WTC11 (cell line): ENCODE data around the gene SUPT16H. TPM values are rescaled to one million over a fixed set of nuclear protein-coding genes. Genes with fewer than 3 reads are reported as not detected.

Experiments used
- ATAC-seq: fragments of 200-7000 bp; cut with Tn5 transposase; 2 replicates; pipeline ENCODE4 v1.10.0; 2021; ENCODE audit warnings: mild to moderate bottlenecking, moderate library complexity
- CTCF ChIA-PET: fragments of 300-600 bp; sonication (Branson Sonifier 250); formaldehyde crosslinking; loops from one replicate; lab custom pipeline; 2021; ENCODE audit warnings: antibody characterized with exemption; lab: Charles Lee
- POLR2A ChIA-PET: fragments of 350-600 bp; sonication (Branson Sonifier 250); formaldehyde crosslinking; loops from one replicate; lab custom pipeline; 2021; ENCODE audit warnings: antibody characterized with exemption; lab: Charles Lee
- DNase-seq: peaks from one replicate; pipeline ENCODE4 v3.0.0; 2021; ENCODE audit warnings: low spot score
- H3K27ac Mint-ChIP-seq: 2 replicates; pipeline ENCODE4 v1.8.0; 2021; ENCODE audit warnings: mixed read lengths
- H3K27me3 Mint-ChIP-seq: 2 replicates; pipeline ENCODE4 v1.8.0; 2021; ENCODE audit warnings: low read depth, mild to moderate bottlenecking, moderate library complexity, mixed read lengths
- H3K36me3 Mint-ChIP-seq: 2 replicates; pipeline ENCODE4 v1.8.0; 2021; ENCODE audit warnings: mixed read lengths
- H3K4me1 Mint-ChIP-seq: 2 replicates; pipeline ENCODE4 v1.8.0; 2022; ENCODE audit warnings: mixed read lengths
- H3K4me3 Mint-ChIP-seq: 2 replicates; pipeline ENCODE4 v1.8.0; 2021; ENCODE audit warnings: mild to moderate bottlenecking, moderate library complexity, mixed read lengths
- H3K9me3 Mint-ChIP-seq: 2 replicates; pipeline ENCODE4 v1.8.0; 2021; ENCODE audit warnings: mixed read lengths
- total RNA-seq: library from RNA; stranded (reverse); gene quantifications from 3 replicates; pipeline ENCODE4 v1.2.3, GENCODE V29; 2021
- TF ChIP-seq, protein P1 (sequence below): sonication (generic); formaldehyde crosslinking; IDR thresholded peaks from 2 replicates; pipeline ENCODE4 v1.8.1; 2023; ENCODE audit warnings: mild to moderate bottlenecking, missing genetic modification reagents
- TF ChIP-seq, protein P2 (sequence below): sonication (generic); formaldehyde crosslinking; IDR thresholded peaks from 2 replicates; pipeline ENCODE4 v1.8.0; 2022; ENCODE audit warnings: mild to moderate bottlenecking, missing genetic modification reagents

Gene SUPT16H
- total RNA-seq, 1 experiment from 2014 or later = 178 TPM

DNA sequence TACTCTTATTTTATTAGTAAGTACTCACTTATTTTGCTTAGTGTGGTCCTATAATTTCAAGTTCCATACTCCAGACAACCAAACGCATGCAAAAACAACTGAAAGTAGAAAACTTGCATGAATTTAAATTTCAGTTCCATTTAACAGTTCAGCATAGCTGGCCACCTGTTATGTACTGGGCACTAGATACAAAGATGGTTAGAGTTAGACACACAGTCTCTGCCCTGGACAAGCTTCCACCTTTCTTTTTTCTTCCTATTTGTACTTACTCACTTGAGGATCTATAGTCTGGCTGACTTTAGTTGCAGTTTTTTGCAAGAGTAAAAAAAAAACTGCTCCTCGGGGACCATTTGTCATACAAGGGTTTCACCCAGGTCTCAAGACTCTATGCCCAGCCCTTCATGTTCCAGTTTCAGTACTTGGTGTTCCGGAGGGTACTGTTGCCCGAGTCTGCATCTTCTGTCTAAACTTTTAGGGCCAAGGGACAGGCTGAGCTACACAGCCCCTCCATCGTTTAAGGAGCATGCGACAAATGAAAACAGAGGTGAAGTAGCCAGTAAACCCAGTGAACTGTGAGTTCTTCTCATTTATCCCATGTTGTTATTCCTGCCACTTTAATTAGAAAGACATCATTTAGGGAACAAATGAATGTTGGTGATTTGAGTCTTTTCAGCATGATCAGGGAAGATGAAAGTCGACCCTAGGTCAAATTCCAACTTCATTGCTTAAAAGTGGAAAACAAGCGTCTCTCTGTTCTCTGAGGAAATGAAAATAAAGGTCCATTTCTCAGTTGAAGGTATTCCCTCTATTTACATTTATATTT is 81.6 kb downstream of the SUPT16H start:
- Mint-ChIP-seq H3K4me1 (peaks cover 6% of the 10 kb centered on the region), H3K4me3 (no peak overlapping the region), H3K27ac (no peak overlapping the region), H3K36me3 (no peaks in the 10 kb centered on the region), H3K9me3 (no peaks in the 10 kb centered on the region), H3K27me3 (peaks cover 7% of the 10 kb centered on the region)
- TF ChIP-seq, protein P1, sequence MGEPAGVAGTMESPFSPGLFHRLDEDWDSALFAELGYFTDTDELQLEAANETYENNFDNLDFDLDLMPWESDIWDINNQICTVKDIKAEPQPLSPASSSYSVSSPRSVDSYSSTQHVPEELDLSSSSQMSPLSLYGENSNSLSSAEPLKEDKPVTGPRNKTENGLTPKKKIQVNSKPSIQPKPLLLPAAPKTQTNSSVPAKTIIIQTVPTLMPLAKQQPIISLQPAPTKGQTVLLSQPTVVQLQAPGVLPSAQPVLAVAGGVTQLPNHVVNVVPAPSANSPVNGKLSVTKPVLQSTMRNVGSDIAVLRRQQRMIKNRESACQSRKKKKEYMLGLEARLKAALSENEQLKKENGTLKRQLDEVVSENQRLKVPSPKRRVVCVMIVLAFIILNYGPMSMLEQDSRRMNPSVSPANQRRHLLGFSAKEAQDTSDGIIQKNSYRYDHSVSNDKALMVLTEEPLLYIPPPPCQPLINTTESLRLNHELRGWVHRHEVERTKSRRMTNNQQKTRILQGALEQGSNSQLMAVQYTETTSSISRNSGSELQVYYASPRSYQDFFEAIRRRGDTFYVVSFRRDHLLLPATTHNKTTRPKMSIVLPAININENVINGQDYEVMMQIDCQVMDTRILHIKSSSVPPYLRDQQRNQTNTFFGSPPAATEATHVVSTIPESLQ (CRISPR knock-in tag) = no peak
- TF ChIP-seq, protein P2, sequence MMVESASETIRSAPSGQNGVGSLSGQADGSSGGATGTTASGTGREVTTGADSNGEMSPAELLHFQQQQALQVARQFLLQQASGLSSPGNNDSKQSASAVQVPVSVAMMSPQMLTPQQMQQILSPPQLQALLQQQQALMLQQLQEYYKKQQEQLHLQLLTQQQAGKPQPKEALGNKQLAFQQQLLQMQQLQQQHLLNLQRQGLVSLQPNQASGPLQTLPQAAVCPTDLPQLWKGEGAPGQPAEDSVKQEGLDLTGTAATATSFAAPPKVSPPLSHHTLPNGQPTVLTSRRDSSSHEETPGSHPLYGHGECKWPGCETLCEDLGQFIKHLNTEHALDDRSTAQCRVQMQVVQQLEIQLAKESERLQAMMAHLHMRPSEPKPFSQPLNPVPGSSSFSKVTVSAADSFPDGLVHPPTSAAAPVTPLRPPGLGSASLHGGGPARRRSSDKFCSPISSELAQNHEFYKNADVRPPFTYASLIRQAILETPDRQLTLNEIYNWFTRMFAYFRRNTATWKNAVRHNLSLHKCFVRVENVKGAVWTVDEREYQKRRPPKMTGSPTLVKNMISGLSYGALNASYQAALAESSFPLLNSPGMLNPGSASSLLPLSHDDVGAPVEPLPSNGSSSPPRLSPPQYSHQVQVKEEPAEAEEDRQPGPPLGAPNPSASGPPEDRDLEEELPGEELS = no peak
- no peak for DNase-seq
- no peak for ATAC-seq
- POLR2A ChIA-PET = no interaction called here
- CTCF ChIA-PET = no interaction called here

Other genes starting within 250 kb of the SUPT16H start
- gene OR5AU1, start 228.0 kb downstream of the SUPT16H start, total RNA-seq = not detected in 3 replicates
- 982 to 1,062 TPM (median 1,056 TPM) in 3 replicates for gene HNRNPC, start 114.6 kb downstream of the SUPT16H start, total RNA-seq
- 0.41 to 0.71 TPM (median 0.50 TPM) in 3 replicates for gene RPGRIP1, start 103.9 kb downstream of the SUPT16H start, total RNA-seq
- 119 to 133 TPM (median 119 TPM) in 3 replicates for gene CHD8, start 72.1 kb upstream of the SUPT16H start, total RNA-seq
- gene RAB2B, start 92.9 kb upstream of the SUPT16H start, total RNA-seq = 29.6 to 33.3 TPM (median 31.7 TPM) in 3 replicates
- 49.1 to 53.0 TPM (median 52.4 TPM) in 3 replicates for gene TOX4, start 93.2 kb upstream of the SUPT16H start, total RNA-seq
- gene METTL3, start 127.3 kb upstream of the SUPT16H start, total RNA-seq = 87.2 to 93.2 TPM (median 89.5 TPM) in 3 replicates
- gene SALL2, start 142.3 kb upstream of the SUPT16H start, total RNA-seq = 239 to 307 TPM (median 288 TPM) in 3 replicates
- not detected in 3 replicates for gene OR10G3, start 196.1 kb upstream of the SUPT16H start, total RNA-seq